HG03575 (cell line): ENCODE data around the gene MZB1.
"Not testable (repeated sequence)": the region's sequence is repeated elsewhere in the genome, so short reads cannot be mapped to it uniquely, and the experiment has no call there.

Source experiments
- ATAC-seq: cut with Tn5 transposase; IDR thresholded peaks from one replicate; pipeline ENCODE4 v1.9.1; 2021; ENCODE audit not compliant: unreplicated experiment, insufficient number of reproducible peaks, low FRiP score; ENCODE audit errors: extremely low read depth

The MZB1 gene

GRCh38 chr5:139345442-139345841, 44.3 kb downstream of the MZB1 start:
- ATAC-seq: not testable (repeated sequence)

DNA sequence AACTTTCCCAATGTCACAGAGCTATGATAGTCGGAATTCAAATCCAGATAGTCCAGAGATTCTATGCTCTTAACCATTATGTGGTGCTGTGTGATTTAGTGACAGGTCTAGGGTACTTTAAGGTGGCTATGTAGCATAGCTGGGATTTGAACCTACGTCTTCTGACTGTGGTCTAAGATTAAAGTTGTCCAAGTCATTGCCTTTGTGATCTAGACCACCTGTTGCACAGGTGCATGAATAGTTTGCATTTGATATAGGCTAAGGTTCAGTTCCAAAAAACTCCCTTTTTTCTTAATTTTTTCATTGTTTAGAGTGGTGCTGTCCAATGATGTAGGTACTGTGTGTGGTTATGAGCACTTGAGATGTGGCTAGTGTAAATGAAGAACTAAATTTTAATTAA, 45.5 kb downstream of the MZB1 start:
- no peak for ATAC-seq

DNA sequence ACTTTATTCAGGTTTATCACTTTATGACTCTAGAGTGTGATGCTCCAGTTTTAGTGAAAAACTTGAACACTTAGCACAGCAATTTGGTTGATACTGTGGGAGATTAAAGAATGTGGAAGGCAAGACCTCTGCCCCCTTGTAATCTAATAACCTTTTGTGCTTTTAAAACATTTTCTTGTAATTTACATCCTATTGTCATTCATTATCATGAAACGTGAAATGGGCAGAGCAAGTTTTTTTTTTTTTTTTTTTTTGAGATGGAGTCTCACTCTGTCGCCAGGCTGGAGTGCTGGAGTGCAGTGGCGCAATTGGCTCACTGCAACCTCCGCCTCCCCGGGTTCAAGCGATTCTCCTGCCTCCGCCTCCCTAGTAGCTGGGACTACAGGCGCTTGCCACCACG, 46.2 kb downstream of the MZB1 start:
- no peak for ATAC-seq

DNA sequence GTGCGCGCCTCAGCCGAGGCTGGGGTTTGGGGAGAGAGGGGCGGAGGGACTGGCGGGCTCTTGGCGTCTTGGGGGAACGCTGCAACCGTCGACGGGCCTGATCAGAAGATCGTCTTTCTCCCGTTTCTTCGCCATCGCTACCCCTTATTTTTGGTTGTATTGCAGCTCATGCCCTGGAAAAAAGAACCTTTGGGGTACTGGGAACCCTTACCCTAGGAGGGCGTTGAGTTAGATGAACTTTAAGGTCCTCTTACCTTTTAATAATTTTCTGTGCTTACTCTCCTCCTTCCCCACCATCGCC, 47.3 kb downstream of the MZB1 start:
- no peak for ATAC-seq

GRCh38 chr5:139341689-139342422, 47.9 kb downstream of the MZB1 start, which contains the start of gene PAIP2:
Gene PAIP2 (plus strand): TSS chr5:139341854. CDS start chr5:139363785, 21,931 bp downstream.
- no peak for ATAC-seq

GRCh38 chr5:139341187-139341688, 48.5 kb downstream of the MZB1 start:
- ATAC-seq: no peak

GRCh38 chr5:139340051-139340450, 49.7 kb downstream of the MZB1 start:
- ATAC-seq: no peak
